ENCODE measurements around the gene PCDH9. TPM values are rescaled to one million over a fixed set of nuclear protein-coding genes. Genes with fewer than 3 reads are reported as not detected.

The PCDH9 gene
- total and polyA plus RNA-seq, 12 donors: 2.9 to 32.0 (median 15.4) TPM

DNA sequence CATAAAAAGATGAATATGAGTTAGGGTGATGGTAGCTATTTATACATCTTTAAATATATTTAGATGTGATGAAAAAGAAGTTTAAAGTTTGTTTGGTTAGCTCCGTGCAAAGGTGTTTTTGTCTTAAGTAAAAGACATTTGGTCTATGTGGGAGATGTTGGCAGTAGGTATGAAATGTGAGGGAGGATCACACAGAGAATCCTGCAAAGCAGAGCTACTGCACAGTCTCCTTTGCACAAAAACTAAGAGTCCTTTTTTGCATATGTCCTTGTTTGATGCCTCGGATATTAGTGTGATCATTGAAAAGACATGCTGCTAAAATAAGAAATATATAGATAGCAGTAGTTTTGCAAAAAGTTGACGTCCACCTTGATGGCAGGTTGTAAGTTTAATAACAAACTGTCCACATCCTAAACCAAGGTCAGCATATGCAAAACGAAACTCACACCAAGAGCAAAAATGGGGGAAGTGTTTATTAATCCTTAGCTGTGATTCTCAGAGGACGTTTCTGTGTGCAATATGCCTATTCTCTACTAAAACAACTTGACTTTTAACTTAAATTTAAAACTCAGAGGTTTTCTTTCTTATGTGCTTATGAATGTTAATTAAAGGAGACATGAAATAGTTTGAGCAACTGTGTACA, 870.1 kb downstream of the PCDH9 start:
- no peak for DNase-seq
- intact Hi-C loops (cut with DNase I): no loop called here

DNA sequence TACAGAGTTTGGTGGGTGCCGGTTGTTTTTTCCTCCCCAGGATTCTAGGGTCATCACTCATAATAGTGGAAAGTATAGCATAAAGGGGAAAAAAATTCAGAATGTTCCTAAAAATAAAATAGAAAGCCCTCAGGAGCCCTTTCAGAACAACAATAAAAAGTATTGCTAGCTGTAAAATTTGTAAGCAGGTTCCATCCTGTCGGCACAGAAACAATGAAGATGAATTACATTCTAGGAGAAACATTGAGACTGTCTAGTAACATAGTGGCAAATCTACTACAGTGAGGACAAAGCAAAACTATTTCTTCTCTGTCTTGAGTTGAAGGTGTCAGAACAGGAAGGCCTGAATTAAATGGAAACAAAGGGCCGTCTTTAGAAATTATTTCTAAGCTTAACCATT, 870.7 kb downstream of the PCDH9 start:
- Histone ChIP-seq H3K9me3 (no peaks in the 10 kb centered on the region), H3K4me1 (no peaks in the 10 kb centered on the region), H3K4me3 (no peak overlapping the region), H3K27me3 (no peaks in the 10 kb centered on the region), H3K36me3 (no peaks in the 10 kb centered on the region), H3K27ac (no peak overlapping the region)
- intact Hi-C loops (cut with DNase I): no loop called here
- TF ChIP-seq, protein P1, sequence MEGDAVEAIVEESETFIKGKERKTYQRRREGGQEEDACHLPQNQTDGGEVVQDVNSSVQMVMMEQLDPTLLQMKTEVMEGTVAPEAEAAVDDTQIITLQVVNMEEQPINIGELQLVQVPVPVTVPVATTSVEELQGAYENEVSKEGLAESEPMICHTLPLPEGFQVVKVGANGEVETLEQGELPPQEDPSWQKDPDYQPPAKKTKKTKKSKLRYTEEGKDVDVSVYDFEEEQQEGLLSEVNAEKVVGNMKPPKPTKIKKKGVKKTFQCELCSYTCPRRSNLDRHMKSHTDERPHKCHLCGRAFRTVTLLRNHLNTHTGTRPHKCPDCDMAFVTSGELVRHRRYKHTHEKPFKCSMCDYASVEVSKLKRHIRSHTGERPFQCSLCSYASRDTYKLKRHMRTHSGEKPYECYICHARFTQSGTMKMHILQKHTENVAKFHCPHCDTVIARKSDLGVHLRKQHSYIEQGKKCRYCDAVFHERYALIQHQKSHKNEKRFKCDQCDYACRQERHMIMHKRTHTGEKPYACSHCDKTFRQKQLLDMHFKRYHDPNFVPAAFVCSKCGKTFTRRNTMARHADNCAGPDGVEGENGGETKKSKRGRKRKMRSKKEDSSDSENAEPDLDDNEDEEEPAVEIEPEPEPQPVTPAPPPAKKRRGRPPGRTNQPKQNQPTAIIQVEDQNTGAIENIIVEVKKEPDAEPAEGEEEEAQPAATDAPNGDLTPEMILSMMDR (IDR thresholded peaks at IDR 0.05): no peak
- no peak for DNase-seq
- WGBS, 2 donors: 77 to 80% methylated on average over 3 of the region's 3 CpGs
- ATAC-seq: no peak

More for the DNA sequence above, 870.1 kb downstream of the PCDH9 start:
- Histone ChIP-seq H3K27ac (no peak overlapping the region), H3K4me1 (no peaks in the 10 kb centered on the region), H3K9me3 (no peaks in the 10 kb centered on the region), H3K4me3 (no peak overlapping the region), H3K36me3 (no peaks in the 10 kb centered on the region), H3K27me3 (no peaks in the 10 kb centered on the region)
- ATAC-seq: no peak
- 75 to 78% methylated on average over 5 of the region's 5 CpGs for WGBS, 2 donors
- TF ChIP-seq, protein P1 (IDR thresholded peaks at IDR 0.05): no peak

GRCh38 chr13:66358564-66358963, 871.6 kb downstream of the PCDH9 start:
- Histone ChIP-seq H3K36me3 (no peaks in the 10 kb centered on the region), H3K4me3 (no peak overlapping the region), H3K27me3 (no peaks in the 10 kb centered on the region), H3K4me1 (peaks cover 0 to 6% (median 0%) of the 10 kb centered on the region in 9 donors), H3K9me3 (no peaks in the 10 kb centered on the region), H3K27ac (no peak overlapping the region)
- no peak for ATAC-seq
- no peak for DNase-seq
- TF ChIP-seq, protein P1 (IDR thresholded peaks at IDR 0.05): no peak
- intact Hi-C loops (cut with DNase I): no loop called here

GRCh38 chr13:66357463-66357862, 872.7 kb downstream of the PCDH9 start:
- no peak overlapping the region for H3K27ac ChIP-seq
- no peaks in the 10 kb centered on the region for H3K27me3 ChIP-seq
- intact Hi-C loops (cut with DNase I): no loop called here
- WGBS, 2 donors: 87 to 91% methylated on average over 5 of the region's 5 CpGs
- no peaks in the 10 kb centered on the region for H3K36me3 ChIP-seq
- no peaks in the 10 kb centered on the region for H3K9me3 ChIP-seq
- TF ChIP-seq, protein P1 (IDR thresholded peaks at IDR 0.05): no peak
- no peak for ATAC-seq
- DNase-seq: no peak
- no peak overlapping the region for H3K4me3 ChIP-seq
- peaks cover 0 to 12% (median 0%) of the 10 kb centered on the region in 9 donors for H3K4me1 ChIP-seq
